Stimulated activated CD8-positive, alpha-beta memory T cell treated with anti-CD3 and anti-CD28 coated beads, Interleukin-15, amount 100 ng/mL, for 1 hour (primary cell): Measurements from ENCODE around the gene PARP16.
"Not testable (repeated sequence)": the region's sequence is repeated elsewhere in the genome, so short reads cannot be mapped to it uniquely, and the experiment has no call there.

Experiments used
- DNase-seq: peaks from one replicate; pipeline ENCODE4 v3.0.0-alpha.2; 2020; ENCODE audit warnings: low read depth

The PARP16 gene

DNA sequence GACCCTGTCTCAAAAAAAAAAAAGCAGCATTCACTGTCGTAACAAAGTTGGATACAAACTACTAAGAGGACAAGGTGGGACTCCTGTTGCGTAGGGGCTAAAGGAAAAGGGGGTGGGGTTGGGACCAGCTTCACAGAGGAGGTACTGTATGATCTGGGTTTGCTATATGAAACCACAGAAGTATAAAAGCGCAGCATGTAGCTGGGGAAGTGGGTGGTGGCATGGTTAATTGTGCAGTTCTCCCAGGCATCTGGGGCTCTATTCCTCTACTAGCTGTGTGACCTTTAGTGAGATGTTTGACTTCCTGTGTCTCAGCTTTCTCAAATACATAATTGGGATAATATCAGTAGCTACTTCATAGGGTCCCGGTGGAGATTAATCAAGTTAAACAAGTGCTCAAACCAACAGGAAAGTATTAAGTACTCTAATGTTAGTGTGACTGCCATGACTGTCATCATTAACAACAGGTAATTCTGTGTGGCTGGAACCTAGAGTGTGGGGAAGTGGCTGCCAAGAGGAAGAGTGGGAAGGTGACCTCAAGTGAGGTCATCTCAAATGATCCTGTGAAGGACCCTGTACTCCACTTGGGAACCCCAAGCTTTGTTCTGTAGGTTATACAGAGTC is 11.5 kb downstream of the PARP16 start:
- DNase-seq, result no peak

DNA sequence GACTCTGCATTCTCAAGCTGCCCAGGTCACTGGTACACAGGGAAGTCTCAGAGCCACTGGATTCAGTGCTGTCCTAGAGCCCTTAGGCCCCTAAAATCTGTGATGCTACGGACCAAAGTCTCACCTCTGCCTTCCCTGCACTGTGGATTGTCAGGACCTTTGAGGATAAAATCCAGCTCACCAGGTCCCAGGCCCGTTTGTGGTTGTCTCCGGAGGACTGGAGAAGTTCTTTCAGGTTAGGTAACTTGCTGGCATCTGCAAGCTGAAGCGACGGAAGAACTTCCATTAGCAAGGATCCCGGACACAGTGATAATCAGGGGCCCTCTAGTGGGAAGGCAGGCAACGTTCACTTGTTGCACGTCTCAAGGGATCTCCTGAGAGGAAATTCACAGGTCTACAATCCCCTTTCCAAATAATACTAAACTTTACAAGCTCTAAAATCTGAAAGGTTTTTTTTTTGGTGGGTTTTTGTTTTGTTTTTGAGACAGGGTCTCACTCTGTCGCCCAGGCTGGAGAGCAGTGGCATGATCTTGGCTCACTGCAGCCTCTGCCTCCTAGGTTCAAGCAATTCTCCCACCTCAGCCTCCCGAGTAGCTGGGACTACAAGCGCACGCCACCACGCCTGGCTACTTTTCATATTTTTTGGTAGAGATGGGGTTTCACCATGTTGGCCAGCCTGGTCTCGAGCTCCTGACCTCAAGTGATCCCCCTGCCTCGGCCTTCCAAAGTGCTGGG is 15.7 kb downstream of the PARP16 start:
- DNase-seq, result not testable (repeated sequence)

- no peak for DNase-seq
Observed at GRCh38 chr15:65268411-65268810, 18.3 kb downstream of the PARP16 start.

GRCh38 chr15:65266469-65266868 is 20.2 kb downstream of the PARP16 start:
- no peak for DNase-seq

GRCh38 chr15:65264863-65265430 is 21.7 kb downstream of the PARP16 start:
- no peak for DNase-seq

DNA sequence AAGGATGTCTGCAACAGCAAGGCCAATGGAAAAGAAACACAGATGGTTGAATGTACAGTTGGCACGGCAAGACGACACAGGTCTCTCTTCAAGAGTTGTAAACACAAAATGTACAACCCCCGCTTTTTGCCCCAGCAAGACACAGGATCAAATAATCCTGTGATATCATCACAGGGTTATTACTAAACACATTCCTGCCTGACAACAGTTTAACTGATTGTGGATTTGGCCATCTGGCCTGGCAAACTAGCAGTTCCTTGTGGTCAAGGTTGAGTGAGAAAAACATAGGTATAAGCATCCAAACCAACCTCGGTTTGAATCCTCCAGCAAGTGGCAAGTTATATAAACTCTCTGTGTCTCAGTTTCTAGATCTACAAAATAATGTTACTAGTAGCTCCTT is 23.4 kb downstream of the PARP16 start:
- DNase-seq, result no peak

GRCh38 chr15:65260968-65261367 is 25.7 kb downstream of the PARP16 start:
- DNase-seq, result no peak

- DNase-seq, result no peak
Observed at GRCh38 chr15:65259367-65259797, 27.3 kb downstream of the PARP16 start.

DNA sequence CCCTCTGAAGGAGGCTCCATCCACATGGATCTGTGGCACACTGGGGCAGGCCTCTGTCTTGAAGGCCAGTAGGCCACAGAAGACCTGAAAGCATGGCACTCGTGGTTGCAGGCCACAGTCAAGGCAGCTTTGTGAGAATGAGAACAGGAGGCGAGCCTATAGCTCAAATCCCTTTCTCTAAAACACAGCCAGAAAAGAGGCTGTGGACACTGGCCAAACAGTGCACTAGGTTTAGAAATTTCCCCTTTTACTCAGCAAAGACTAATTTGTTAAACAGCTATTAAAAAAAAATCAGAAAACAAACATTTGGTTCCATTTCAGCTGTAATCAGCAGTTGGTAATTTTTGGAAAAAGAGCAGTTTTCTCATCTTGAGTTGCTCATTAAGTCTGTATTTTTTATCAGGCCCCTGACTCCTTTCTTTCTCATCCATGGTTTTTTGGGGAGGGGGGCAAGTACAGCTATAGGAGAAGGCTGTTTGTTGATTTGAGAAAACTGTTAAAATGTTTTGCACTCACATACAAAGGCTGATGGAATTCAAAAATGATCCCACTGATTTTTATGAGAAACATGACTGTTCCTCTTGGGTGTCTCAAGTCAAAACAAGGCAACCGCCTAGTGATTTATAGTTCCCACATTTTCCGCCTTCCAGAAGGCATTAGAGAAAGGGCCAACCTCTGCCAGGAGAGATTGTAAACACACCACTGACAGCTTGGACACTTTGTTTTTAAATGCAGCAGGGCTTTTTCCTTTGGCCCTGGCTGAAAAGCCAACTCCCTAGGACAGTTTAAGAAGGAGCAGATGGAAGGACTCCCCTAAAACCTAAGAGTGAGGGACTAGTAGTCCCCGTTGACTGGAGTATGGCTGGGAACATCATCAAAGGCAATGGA is 28.1 kb downstream of the PARP16 start:
- no peak for DNase-seq

DNA sequence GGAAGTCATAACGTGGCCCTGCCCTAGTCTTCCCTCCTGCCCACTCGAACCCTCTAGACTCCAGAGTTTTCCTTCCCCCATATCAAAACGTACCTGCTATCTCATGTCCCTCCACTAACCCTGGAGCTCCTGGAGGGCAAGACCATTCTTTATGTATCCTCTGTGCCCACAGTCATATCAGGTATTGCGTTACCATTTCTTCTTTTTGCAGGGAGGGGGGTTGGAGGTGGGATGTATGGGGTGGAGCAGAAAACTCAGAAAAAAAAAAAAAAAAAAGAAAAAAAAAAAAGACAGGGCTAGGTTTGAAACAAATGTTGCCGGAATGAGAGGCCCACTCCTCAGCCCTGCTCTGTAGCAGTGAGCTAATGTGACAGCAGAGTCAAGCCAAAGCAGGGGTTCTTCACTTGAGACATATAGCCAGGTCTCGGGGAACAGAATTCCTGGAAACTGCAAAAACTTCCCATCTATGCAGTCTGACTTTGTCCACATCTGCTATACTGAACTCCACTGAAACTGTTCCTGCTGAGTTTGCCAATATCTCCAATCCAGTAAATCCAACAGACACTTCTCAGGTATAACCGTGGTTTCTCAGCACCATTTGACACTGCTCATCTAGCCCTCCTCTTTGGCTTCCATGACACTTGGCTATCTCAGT is 31.1 kb downstream of the PARP16 start:
- DNase-seq, result no peak

GRCh38 chr15:65254758-65255157 is 31.9 kb downstream of the PARP16 start:
- DNase-seq, result no peak

- no peak for DNase-seq
Observed at GRCh38 chr15:65254356-65254755, 32.3 kb downstream of the PARP16 start.

- DNase-seq, result no peak
Observed at GRCh38 chr15:65249641-65250040, 37.0 kb downstream of the PARP16 start.

DNA sequence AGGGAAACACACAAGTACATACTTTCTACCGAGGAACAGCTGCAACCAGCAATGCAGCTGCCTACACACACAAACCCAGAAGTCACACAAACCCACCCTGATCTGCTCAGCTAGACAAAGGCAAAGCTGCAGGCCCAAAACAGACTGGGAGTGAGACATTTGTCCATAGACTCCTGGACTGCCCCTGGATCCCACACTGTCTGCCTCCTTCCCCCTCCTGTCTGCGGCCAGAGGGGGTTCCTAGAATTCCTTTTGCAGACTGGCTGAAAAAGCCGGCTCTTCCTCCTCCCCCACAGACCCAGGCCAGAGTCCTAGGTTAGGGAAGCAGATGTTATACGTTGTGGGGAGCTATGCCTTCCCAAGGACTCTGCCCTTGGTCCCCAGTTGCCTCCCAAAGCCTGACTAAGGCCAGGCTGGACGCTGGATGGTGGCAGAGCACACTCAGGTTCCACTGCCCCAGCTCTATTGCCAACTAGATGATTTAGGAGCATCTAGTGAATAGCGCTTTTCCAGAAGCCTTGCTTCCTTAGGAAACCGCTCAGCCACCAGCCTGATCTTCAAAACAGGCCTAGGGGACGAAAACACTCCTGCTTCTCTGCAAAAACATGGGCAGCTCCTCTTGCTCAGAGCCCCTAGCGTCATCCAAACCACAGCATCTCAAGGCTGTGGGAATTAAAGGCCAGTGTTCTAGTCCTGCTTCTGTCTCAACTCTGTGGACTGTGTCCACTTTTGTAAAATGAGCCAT is 38.0 kb downstream of the PARP16 start:
- no peak for DNase-seq

- no peak for DNase-seq
Observed at GRCh38 chr15:65246939-65247338, 39.7 kb downstream of the PARP16 start.

GRCh38 chr15:65246026-65246714 is 40.5 kb downstream of the PARP16 start:
- DNase-seq, result no peak

DNA sequence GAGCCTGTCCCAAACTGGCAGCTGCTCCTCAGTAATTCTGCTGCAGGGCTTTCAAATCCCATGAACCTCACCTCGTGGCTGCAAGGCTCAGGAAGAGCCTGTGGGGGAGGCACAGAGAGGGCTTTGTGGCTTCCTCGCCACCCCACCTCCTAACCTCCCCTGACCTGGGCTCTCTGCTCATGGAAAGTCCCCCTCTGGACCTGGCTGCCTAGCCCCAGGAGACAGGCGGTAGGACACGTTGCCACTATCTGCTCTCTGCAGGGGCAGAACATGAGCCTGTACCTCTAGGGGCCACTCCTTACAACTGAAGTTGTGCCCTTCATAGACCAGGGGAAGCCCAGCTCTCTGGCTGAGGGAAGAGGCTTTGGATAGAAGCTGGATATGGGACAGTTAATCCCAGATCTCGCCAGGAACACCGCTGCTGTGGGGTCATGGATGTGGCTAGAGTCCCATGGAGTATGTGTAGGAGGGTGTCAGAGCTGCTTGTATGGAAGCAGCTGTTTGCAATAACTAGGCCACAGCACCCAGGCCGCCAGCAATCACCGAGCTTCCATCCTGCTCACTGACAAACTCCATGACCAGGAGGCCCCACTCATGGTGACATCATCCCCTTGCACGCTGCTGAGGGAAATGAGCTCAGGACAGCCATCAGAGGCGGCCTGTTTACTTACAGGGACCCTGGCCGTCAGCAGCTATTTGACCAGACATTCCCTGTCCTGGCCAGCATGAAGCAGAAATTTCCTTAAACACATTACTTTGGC is 41.4 kb downstream of the PARP16 start:
- no peak for DNase-seq

GRCh38 chr15:65244638-65245037 is 42.0 kb downstream of the PARP16 start:
- no peak for DNase-seq

DNA sequence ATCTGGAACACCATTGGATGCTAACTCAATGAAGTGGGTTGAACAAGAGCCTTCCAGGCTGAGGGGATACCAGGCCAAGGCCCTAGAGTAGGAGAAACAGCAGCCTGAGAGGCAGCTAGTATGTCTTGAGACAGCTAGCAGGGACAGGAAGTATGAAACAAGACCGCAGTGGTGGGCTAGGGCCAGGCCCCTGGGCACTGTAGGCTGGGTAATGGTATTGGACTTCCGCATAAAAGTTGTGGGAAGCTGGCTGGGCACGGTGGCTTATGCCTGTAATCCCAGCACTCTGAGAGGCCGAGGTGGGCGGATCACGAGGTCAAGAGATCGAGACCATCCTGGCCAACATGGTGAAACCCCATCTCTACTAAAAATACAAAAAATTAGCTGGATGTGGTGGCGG is 50.2 kb downstream of the PARP16 start:
- DNase-seq, result not testable (repeated sequence)

GRCh38 chr15:65233696-65234095 is 53.0 kb downstream of the PARP16 start:
- DNase-seq, result no peak
